Epidermal melanocyte (primary cell): ENCODE measurements around the gene XRCC3.
"Not testable (repeated sequence)": the region's sequence is repeated elsewhere in the genome, so short reads cannot be mapped to it uniquely, and the experiment has no call there.

Source experiments
- DNase-seq: peaks from one replicate; pipeline ENCODE4 v3.0.0; 2011; ENCODE audit warnings: low spot score; ENCODE audit not compliant: insufficient read length

The XRCC3 gene

DNA sequence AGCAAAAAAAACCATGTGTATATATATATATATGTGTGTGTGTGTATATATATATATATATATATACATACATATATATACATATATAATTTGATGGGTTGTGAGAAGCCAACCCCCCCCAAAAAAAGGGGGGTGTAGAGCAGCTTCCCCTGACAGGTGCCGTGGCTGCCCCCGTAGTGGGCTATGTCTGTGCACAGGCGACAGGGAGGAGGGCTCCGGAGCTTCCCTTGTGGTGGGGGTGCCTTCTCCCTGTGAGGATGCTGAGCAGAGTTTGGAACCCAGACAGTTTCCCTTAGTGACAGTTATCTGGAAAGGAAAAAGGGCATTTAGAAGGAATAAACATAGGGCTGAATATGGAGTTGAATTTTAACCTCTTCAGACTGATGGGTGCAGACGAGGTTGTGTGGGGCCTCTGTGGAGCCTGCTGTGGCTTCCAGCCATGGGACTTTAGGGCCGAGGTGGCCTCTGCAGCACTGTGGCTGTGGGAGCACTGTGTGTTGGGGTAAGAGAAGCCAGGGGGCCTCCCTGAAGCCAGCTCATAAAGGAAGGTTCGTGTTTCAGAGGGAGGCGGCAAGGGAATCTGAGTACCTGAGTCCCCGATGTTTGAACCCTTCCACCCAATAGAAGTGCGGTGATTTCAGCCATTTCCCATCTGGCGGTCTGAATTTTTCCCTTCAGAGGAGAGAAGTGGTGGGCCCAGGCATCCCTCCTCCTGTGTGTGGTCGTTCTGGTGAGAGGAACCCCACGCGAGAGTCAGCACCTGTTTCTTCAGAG, 19.8 kb downstream of the XRCC3 start:
- no peak for DNase-seq

DNA sequence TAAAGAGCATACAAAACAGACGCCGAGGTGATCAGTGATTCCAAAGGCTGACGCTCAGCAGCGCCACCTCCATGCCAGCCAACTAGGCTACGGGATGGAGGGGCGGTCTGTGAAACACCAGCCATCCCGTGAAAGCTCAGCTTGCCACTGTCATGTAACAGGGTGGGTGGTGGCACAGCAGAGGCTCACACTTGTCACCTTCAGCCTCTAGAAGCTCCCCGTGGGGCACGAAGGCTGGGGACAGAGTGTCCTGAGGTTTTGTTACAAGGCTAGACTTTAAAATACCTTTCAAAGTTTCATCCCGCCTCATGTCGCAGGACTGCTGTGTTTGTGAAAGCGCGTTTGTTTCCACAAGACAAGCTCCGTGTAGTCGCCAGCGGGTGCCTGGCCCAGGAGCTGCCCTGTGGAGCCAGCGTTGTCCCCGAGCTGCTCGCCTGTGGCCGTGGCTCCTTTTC, 20.7 kb downstream of the XRCC3 start:
- DNase-seq = no peak

DNA sequence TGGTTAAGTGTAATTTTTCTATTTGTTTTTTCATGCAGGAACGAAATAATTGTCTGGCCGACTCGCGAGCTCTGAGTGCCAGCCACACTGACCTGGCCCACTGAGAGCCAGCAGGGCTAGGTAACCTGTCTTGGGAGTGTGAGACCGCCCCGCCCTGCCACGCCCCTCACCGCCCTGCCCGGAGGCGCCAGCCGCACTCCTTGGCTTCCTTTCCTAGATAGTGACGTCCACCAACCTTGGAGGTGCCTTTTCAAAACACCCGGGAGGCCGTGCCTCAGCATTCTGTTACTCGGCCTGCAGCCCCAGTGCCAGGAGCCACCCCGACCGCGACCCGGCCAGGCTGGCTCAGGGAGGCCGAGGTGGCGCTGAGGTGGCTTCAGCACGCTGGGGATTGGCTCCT, 21.7 kb downstream of the XRCC3 start:
- DNase-seq = no peak

DNA sequence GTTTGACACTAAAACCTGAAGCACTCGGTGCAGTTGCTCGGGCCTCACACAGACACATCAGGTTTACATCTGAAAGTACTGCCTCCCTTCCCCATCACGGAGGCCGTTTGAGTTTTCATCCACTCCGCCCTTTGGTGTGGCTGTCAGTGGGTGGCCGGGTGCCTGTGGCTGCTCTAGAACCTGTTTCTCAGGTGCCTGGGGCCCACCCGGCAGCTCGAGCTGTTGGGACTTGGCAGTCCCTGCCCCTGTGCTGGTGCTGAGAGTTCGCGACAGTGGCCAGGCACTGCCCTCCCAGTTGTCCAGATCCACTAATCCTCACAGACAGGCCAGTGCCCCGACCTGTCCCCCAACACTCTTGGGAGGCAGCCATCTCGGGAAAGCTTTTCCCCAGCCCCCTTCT, 22.4 kb downstream of the XRCC3 start:
- no peak for DNase-seq

DNA sequence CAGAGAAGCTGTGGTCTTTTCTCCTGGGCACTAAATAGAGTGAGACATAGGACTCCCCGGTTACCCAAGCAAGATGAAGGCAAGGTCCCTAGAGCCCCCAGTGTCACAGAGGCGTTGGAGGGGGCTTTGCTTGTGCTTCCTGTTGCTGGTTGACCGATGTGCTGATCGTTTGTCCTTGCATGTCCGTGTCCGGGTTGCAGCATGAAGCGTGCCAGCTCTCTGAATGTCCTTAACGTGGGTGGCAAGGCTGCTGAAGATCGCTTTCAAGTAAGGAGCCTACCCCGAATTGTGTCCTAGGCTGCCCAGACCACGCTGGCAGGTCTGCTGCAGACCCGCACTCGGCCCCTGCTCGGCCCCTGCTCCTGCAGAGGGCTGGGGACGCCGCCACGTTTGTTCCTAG, 23.1 kb downstream of the XRCC3 start:
- no peak for DNase-seq

DNA sequence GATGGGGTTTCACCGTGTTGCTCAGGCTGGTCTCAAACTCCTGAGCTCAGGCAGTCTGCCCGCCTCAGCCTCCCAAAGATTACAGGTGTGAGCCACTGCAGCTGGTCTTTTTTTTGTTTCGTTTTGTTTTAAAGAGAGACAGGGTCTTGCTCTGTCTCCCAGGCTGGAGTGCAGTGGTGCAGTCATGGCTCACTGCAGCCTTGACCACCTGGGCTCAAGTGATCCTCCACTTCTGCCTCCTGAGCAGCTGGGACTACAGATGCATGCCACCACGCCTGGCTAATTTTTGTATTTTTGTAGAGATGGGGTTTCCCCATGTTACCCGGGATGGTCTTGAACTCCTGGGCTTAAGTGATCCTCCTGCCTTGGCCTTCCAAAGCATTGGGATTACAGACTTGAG, 23.6 kb downstream of the XRCC3 start:
- DNase-seq = not testable (repeated sequence)

DNA sequence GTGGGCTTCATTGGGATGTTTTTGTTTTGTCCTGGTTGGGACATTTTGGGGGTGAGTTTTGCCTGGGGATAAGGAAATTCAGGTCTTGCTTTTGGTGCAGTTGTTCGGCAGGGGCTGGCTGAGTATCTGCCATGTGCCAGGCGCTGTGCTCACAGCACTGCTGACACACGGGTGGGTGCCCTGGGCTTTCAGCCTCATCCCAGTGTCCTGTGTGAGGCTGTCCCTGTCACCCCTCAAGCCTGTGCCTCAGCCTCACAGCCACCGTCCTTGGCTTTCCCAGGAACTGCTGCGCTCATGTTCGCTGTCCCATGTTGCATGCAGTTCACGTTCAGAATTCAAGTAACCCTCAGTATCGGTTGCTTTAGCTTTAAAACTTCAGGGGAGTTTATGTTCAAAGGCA, 24.9 kb downstream of the XRCC3 start:
- no peak for DNase-seq

DNA sequence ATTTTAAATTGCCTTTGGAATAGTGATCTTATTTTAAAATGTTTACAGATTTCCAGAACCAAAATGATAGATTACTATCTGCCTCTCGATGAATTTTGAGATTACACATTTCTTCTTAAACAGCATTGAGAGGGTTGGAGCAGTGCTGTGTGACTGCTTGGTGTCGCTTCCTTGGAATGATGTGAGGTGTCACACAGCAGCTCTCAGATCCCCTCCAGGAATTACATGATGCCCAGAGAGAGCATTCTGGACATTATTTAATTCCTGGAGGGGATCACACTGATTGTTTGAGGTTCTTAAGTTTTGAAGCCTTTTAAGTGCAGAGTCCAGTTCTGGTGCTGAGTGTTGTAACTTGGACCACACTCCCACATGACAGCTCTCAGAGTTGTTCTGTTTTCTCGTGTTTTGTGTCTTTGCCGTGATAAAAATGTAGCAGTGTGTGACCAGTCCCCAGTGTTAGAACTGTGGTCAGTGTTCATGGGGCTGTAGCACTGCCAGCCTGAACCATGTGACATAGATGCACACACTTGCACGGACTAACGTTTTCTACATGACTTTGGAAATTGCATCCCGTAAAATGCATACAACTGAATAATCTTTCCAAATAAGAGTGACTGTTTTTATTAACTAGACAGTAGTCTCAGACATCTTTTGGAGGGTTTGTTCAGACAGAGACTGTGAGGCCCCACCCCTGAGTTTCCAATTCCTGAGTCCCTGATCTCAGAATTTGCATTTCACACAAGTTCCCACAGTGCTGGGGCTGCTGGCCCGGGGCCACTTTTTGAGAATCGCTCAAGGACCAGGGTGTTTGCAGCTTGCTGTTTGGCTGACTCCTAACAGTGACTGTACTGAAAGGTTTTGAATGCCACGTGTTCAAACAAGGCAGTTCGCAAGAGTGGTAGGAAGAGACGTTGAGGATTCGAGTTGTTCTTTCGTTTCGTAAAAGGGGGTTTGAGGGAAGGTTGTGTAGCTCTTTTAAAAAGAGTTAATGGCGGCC, 26.0 kb downstream of the XRCC3 start:
- peak; percentile 46 for DNase-seq

DNA sequence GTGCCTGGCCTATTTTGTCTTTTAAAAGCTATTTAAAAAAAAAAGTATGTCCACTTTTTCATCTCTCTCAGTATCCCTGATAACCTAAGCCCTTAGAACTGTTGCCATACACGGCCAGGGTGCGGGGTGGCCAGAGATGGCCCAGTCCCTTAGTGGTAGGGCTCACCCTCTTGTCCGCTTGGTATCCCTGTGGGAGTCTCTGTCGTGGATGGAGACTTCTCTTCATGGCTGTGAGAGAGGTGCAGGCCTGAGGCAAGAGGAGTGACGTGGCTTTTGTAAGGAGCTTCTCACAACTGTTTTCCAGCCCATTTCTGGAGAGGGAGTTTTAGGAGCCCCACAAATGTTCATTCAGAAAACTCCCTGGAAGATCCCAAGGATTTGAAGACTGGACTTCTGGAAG, 26.8 kb downstream of the XRCC3 start:
- no peak for DNase-seq

DNA sequence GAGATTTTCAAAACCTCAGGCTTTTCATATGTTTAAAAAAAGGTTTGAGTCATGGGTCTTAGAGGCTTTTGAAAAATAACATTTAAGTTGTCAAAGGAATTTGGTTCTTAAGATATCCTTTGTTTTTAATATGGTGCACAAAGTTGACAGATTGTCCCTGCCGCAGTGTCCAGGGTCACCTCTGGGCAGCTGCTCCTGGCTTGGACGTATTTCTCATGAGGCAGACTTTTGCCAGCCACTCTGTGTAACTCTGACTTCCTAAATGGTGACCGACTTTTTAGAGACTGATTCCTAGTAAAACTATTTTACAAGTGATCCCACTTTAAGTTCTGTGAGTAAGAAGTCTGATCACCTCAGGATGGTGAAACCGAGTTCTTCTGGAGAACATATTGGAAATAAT, 27.5 kb downstream of the XRCC3 start:
- no peak for DNase-seq

DNA sequence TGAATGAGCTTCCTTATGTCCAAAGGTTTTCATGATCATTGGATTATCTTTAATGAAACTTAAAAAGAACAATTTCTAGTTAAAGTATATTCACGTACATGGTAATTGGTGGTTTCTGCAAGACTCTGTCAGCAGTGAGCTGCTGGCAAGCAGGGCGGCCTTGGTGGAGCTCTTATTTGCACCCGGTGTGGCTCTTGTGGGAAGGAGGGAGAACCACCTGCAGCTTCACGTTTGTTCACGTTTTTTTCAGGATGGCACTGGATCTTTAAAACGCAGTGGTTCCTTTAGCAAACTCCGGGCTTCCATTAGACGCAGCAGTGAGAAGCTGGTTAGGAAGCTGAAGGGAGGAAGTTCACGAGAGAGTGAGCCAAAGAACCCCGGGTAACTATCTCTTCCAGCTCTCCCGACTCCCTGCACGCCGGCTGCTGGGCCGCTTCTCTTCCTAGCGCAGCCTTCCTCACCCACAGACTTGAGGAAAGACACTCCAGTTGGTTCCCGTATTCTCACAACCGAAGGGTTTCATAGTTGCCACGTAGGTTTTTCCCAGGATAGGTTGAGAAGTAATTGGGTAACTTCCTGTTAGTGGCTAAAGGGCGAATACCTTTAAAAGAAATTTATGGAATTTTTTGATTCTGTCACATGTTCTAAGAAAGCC, 28.3 kb downstream of the XRCC3 start:
- no peak for DNase-seq

DNA sequence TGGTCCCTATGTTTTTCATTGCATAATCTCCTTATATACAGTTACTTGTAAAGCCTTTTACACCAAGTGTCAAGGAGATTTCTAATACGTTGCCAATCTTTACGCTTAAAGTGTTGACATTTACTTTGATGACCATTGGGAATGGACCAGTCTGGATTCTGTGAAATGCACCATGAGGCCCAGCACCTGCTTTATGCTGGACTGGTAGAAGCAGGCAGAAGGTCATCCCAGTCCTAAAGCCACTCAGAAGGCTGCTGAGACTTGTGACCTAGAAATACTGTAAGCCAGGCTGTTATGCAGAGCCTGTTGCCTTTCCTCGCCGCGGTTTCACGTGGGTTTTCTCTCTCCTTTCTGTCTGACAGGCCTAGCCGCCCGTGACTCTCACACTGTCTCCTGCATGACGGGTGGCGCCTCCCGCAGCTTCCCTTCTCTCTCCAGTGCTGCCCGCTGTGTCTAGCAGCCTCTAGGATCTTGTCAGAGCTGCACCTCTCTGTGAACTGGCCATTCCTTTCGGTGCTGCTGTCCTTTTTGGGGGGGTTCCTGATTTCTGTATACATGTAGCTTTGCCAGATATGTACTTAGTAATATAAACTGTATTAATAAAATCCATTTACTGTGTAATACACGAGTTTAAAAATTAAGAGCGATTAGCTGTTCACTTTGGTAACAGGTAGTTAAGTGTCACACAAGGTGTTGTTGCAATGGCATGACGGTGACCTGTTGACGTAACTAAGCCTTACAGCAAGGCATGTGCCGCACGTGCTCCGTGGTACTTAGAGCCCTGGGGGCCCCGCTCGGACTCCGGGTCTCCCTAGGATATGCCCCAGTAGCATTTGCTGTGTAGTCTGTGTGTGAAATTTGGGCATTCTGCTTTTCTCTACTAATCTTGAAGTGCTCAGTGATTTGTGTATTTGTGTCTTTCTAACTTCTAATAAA, 29.7 kb downstream of the XRCC3 start:
- no peak for DNase-seq

DNA sequence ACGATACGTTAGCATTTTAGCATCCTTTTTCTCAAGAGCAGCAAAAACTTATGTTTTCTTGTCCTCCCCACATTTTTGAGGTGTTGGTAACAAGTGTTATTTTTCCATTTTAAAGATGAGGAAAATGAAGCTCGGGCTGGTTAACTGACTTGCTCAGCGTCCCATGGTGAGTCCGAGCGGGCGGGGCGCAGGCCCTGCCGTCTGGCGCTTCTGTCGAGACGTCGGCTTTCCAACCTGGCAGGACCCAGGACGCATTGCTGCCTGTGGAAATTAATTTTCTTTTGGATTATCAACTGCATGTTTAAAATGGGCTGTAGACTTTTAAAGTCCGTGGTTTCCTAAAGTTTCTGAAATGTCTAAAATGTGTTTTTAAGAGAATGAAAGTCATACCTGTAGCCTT, 30.4 kb downstream of the XRCC3 start:
- no peak for DNase-seq

DNA sequence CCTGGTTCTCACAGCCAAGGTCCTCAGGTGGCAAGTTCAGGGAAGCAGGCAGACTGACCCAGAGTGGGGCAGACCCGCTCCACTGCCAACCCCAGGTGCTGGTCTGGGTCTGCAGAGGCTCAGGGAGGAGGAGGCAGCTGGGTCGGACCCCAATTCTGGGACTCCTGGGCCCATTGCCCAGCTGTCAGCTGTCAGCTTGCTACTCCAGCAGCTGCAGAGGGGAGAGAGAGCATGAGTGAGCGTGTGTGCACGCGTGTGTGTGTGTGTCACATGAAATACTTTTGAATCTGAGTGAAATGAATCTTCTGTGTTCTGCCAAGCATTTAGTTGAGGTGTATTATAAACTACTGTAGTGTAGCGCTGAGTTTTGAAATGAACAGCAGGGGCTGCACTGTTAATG, 30.8 kb downstream of the XRCC3 start:
- no peak for DNase-seq

DNA sequence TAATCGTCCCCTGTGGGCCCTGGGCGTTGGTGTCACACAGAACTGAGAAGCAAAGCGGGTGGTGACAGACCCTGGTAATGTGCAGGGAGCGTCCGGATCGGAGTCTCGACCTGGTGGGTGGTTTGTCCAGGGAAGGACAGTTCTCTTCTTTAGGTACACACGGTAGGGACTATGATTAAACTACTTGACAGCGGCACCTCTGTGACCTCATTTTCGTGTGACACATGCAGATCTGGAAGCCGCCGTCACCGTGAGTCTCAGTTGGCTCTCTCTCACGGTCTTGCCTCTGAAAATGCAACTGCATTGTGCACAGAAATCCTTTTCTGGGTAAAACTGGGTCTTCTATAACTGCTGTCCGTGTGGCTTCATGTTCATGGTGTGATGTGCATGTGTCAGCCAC, 32.1 kb downstream of the XRCC3 start:
- no peak for DNase-seq

DNA sequence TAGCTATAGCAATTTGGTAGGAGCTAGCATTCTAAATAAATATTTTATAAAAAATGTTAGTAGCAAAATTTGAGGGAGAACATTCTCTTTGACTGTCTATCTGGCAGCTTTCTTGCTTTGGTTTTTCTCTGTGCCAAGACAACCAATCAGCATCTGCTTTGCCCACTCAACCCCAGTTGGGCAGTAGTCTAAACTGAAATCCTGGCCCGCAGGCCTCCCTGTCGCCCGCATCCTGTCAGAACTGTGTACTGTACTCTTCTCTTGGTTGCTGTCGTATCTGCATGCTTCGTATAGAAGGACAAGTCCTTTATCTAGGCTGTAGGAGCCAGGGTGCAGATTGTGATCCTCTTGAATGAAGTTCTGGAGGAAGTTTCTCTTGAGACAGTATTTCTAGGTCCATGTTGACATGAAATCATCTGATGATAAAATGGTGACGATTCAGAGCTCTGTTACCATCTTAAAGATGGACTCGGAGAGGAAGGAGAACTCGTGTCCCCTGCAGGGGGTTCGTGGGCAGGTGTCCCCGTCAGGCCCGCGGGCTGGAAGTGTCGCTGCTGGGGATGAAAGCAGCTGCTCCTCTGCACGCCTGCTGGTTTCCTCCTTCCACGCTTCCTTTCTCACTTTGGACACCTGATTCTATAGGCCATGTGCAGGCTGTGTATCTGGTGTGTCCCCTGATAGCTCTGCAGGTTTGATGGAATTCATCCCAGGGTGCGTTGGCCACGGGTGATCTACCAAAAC, 34.6 kb downstream of the XRCC3 start:
- DNase-seq = no peak

DNA sequence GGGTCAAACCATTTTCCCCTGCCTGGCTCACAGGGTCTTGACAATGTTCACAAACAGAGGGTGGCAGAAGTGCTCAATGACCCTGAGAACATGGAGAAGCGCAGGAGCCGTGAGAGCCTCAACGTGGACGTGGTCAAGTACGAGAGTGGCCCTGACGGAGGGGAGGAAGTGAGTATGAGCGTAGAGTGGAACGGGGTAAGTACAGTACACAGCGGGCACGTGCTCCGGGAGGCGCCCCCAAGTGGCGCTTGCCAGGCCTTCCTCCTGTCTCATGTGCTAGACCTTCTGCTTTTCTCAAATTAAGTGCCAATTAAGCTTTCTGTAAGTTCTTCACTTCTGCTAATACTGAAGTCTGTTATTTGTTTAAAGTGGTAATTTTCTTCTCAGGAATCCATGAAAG, 35.9 kb downstream of the XRCC3 start:
- no peak for DNase-seq

DNA sequence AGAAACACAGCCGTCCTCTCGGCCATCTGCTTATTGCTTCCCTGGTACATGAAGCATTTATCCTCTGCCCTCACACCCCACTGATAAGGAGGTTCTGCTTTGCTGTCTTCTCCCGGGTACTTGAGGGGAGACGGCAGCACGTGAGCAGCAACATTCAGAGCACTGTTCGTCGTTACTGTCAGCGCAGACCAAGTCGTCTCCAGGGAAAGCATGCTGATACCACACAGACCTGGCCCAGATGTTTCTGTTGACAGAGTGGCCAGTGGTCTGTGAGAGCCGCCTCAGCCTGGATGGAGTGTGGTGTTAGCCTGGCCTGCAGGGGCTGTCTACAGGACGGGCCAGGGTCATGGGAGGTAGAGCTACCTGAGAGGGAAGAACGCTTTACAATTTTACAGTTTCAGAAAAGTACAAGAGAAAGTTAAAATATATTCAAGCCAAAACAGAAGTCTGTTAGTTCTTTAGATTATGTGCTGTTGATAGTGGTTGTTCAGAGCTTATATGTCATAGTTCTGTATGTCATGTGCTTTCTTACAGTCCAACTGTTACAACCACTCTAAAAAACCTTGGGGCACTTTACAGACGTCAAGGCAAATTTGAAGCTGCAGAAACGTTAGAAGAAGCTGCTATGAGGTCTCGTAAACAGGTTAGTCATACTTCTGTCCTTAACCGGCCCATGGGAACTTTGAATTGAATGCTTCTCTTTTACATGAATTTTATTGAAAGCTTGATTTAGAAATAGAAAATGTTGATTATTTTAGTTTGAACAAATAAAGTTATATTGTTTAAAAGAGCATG, 38.2 kb downstream of the XRCC3 start:
- peak; percentile 58 for DNase-seq

DNA sequence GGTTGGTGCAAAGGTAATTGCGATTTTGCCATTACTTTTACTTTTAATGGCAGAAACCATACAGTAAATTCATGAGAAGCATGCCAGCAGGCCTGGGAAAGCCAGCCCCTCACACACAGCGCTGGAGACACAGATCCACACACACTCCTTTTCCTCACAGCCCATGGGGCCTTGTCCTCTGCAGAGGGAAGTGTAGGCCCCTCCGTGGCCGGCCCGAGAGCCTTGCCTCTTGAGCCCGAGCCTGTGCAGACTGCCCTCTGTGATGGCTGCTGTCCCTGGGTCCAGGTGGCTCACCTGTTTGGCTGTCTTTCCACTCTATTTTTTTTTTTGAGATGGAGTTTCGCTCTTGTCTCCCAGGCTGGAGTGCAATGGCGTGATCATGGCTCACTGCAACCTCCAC, 39.3 kb downstream of the XRCC3 start:
- DNase-seq = no peak
